ENCODE results near the gene SDF4. TPM values are rescaled to one million over a fixed set of nuclear protein-coding genes. Genes with fewer than 3 reads are reported as not detected.

The SDF4 gene
- total and polyA plus RNA-seq, 2 of the 8 experiments (the other 6 are each of a cell fraction or from before 2014, with no cell fraction given), result 45.5 to 75.6 TPM

DNA sequence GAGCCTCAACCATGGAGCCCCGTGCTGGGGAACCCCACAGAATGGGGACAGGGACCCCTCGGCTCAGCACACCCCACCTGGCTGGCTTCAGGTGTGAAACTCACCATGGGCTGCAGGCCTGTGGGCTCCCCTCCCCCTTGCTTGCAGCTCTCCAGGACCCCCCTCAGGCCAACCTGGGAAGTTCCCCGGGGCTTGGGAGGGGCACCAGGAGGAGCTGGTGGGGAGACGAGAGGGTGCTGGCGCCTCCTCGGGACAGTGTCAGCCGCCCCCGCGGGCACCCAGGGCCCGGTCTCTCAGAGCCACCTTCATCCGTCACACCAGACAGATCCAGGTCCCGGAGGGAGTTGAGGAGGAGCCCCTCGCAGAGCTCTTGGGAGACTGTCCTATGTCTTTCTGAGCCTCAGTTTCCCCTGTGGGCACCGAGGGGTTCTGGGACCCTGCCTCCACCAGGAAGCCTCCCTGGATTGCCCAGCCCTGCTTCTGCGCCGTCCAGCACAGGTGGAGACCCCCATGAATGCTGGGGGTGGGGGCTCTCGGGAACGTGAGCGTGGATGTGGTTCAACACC, 24.8 kb downstream of the SDF4 start:
- peaks cover 0 to 13% (median 5%) of the 10 kb centered on the region in 4 experiments; a peak in 6 of 7 replicates for H3K4me1 ChIP-seq (replicated peaks in 1 of 4; ENCODE audit: control insufficient read depth in 3 of 4, insufficient read depth in 4 of 4, low read length in 3 of 4)
- H2BK15ac ChIP-seq (ENCODE audit: low read length), result no peak overlapping the region
- H3K18ac ChIP-seq (ENCODE audit: extremely low read depth, low read length), result no peak overlapping the region
- H3K14ac ChIP-seq (ENCODE audit: insufficient read length), result no peak overlapping the region
- no peak overlapping the region for H3K9ac ChIP-seq (replicated peaks in 1 of 4; ENCODE audit: extremely low read depth in 1 of 4, low read depth in 3 of 4, low read length in 3 of 4)
- WGBS, 2 experiments (ENCODE audit: extremely low coverage in 1 of 2, insufficient coverage in 1 of 2, insufficient read length in 1 of 2, insufficient replicate concordance in 2 of 2, low coverage in 1 of 2, low lambda C conversion rate in 2 of 2, missing lambda C conversion rate in 1 of 2), result 98% methylated on average over 14 of the region's 19 CpGs; no CpG with 5 or more reads in 1 of the 2 experiments
- no peak overlapping the region for H2AFZ ChIP-seq (ENCODE audit: low read length)
- no peak overlapping the region for H2BK12ac ChIP-seq (ENCODE audit: low read depth, low read length)
- no peaks in the 10 kb centered on the region for H3K79me1 ChIP-seq (ENCODE audit: low read depth, low read length)
- ChIA-PET CTCF (ENCODE audit: partially characterized antibody) (interaction anchor here (0.8 to 1.9 kb wide), 10 partner anchors 12 to 145 kb away, joined by 3 to 6 read pairs (median 3); no protein-coding TSS in a partner anchor), POLR2A (ENCODE audit: partially characterized antibody) (interaction anchor here (0.9 kb wide), 1 partner anchor 162 kb away, joined by 4 read pairs; no protein-coding TSS in a partner anchor)
- H3K23me2 ChIP-seq (ENCODE audit: low read depth, low read length), result peaks cover 8% of the 10 kb centered on the region; the same call in 1 of the 2 replicates
- H3K27ac ChIP-seq (ENCODE audit: low read depth, low read length), result no peak overlapping the region
- H2BK20ac ChIP-seq (ENCODE audit: low read length), result no peak overlapping the region
- FAIRE-seq, result no peak
- H4K8ac ChIP-seq (ENCODE audit: extremely low read depth, insufficient read depth, low read length), result no peak overlapping the region; the same call in 1 of the 2 replicates
- H3K4me3 ChIP-seq (ENCODE audit: extremely low read depth in 1 of 4, insufficient read depth in 2 of 4, low read depth in 3 of 4, low read length in 4 of 4), result peak overlapping the region in 1 of 4 experiments; percentile 58; a peak in 3 of 8 replicates
- no peak overlapping the region for H2BK5ac ChIP-seq (ENCODE audit: low read depth, low read length)
- DNase-seq (ENCODE audit: low read depth in 1 of 2, low spot score in 2 of 2), result no peak
- peaks cover 0 to 19% (median 15%) of the 10 kb centered on the region in 4 experiments; a peak in 6 of 7 replicates for H3K27me3 ChIP-seq (replicated peaks in 1 of 4; ENCODE audit: control insufficient read depth in 3 of 4, extremely low read depth in 1 of 4, insufficient read depth in 3 of 4, low read length in 3 of 4)
- no peaks in the 10 kb centered on the region for H3K36me3 ChIP-seq (ENCODE audit: control insufficient read depth in 2 of 4, insufficient read depth in 4 of 4, low read length in 3 of 4)
- no peaks in the 10 kb centered on the region for H4K20me1 ChIP-seq (replicated peaks in 1 of 2; ENCODE audit: control insufficient read depth in 1 of 2, insufficient read depth in 2 of 2, low read length in 2 of 2)
- no peaks in the 10 kb centered on the region for H3K79me2 ChIP-seq (ENCODE audit: control insufficient read depth in 1 of 2, insufficient read depth in 2 of 2, low read length in 2 of 2)
- H3K4me2 ChIP-seq (ENCODE audit: insufficient read depth in 1 of 2, low read depth in 2 of 2, low read length in 2 of 2), result peak overlapping the region; percentile 67 to 92
- H3K23ac ChIP-seq (ENCODE audit: insufficient read length), result no peak overlapping the region
- H3K4ac ChIP-seq (replicated peaks; ENCODE audit: insufficient read length, low read depth, low read length), result no peak overlapping the region
- no peak for TF ChIP-seq RBBP5 (IDR thresholded peaks at IDR 0.05; ENCODE audit: borderline replicate concordance, low read depth, low read length)
- TF ChIP-seq, protein P1, sequence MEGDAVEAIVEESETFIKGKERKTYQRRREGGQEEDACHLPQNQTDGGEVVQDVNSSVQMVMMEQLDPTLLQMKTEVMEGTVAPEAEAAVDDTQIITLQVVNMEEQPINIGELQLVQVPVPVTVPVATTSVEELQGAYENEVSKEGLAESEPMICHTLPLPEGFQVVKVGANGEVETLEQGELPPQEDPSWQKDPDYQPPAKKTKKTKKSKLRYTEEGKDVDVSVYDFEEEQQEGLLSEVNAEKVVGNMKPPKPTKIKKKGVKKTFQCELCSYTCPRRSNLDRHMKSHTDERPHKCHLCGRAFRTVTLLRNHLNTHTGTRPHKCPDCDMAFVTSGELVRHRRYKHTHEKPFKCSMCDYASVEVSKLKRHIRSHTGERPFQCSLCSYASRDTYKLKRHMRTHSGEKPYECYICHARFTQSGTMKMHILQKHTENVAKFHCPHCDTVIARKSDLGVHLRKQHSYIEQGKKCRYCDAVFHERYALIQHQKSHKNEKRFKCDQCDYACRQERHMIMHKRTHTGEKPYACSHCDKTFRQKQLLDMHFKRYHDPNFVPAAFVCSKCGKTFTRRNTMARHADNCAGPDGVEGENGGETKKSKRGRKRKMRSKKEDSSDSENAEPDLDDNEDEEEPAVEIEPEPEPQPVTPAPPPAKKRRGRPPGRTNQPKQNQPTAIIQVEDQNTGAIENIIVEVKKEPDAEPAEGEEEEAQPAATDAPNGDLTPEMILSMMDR (IDR thresholded peaks at IDR 0.05; ENCODE audit: control extremely low read depth in 1 of 3, insufficient read depth in 1 of 3, low read depth in 1 of 3, low read length in 3 of 3), result peak in 2 of 3 experiments; percentile 9 to 11; a peak in 2 of 4 replicates
- H2BK120ac ChIP-seq (replicated peaks; ENCODE audit: low read depth, low read length), result no peak overlapping the region
- no peaks in the 10 kb centered on the region for H3K9me3 ChIP-seq (ENCODE audit: insufficient read depth in 2 of 2, low read depth in 1 of 2, low read length in 1 of 2)
- no peak overlapping the region for H4K5ac ChIP-seq (ENCODE audit: insufficient read length, low read depth, low read length)
- no peak overlapping the region for H4K91ac ChIP-seq (replicated peaks; ENCODE audit: insufficient read length, low read length)
- H3K56ac ChIP-seq (replicated peaks; ENCODE audit: insufficient read length, low read depth, low read length), result no peak overlapping the region
- H2AK5ac ChIP-seq (ENCODE audit: low read depth, low read length), result no peak overlapping the region

All from H1 (cell line).